ENCODE data around the gene MCEMP1.

Gene MCEMP1

DNA sequence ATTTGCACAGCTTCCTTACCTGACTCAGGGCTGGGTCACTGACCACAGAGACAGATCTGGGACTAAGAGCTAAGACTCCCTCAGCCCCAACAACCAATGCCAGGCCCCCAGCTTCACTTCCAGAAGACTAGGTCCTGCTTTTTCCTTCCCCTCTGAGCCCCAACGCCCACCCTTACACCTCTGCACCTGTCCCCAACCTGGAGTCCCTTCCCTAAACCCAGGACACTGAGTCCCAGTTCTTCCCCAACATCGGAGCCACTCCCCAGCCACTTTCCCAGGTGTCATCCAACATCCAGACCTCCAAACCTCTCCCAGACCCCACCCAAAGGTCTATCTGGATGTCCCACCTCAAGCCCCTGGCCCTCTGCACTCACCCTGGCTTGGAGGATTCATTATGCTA lies 22.1 kb downstream of the MCEMP1 start:
- no peak for DNase-seq

DNA sequence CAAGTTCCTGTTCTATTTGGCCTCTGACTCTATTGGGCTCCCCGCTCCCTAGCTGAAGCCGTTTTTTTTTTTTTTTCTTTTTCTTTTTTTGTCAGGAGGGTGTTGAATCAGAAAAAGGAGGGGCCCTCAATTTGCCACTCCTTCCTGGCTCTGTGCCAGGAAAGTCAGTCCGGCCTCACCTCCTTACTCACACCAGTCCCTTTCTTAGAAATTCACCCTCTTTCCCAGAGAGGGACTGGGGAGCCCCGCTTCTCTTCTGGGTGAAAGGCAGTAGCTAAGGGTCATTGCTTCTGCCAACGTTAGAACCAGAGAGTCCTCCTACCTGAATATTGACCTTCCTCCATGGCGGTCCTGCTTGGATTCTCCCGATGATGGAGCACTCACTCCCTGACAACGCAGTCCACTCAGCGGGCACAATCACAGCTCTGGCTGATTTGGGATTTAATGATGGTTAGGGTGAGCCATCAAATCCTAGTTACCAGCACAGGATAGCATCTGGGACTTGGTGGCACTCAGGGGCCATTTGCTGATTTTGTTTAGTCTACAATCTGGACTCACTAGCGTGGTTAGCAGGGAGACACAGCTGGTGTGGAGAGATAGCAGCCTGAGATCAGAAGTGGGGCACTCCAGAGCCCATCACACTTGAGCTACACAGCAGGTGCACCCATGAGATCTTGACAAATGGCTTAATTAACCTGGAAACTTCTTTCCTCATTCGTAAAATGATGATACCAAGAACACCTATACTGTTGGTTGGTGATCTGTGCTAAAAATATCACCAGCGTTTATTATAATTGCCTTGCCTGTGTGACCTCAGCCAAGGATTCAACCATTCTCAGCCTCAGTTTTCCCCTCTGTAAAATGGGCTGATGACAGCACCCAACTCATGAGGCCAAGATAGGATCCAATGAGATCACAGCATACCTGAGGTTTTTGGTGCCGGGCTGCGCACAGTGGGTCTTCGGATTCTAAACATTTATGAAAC lies 22.8 kb downstream of the MCEMP1 start:
- DNase-seq = no peak

GRCh38 chr19:7701049-7701653 lies 24.3 kb downstream of the MCEMP1 start:
- no peak for DNase-seq

- DNase-seq = no peak
Observed at GRCh38 chr19:7701654-7702457, 25.0 kb downstream of the MCEMP1 start, which contains the start of gene FCER2. TSS of gene FCER2 (minus strand) at chr19:7702131. CDS start at chr19:7699760, 2,371 bp downstream.

DNA sequence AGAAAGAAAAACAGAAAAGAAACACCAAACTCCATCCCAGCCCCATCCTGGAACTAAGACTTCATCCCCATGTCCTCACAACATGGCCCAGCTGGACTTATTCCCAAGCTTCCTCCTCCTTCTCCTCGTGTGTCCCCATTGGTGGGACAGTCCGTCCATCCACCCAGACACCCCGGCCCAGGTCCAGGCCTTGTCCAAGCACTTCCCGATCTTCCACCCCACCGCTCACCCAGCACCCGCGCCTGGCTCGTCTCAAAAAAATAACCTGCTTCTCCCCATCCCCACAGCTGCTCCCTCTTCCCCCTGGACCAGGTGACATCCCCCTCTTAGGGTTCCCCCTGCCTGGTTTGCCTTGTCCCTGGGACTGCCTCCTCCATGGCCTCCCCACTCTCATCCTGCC lies 26.4 kb downstream of the MCEMP1 start:
- no peak for DNase-seq

- DNase-seq = no peak
Observed at GRCh38 chr19:7704280-7705060, 27.6 kb downstream of the MCEMP1 start.

- no peak for DNase-seq
Observed at GRCh38 chr19:7705387-7706187, 28.7 kb downstream of the MCEMP1 start.

DNA sequence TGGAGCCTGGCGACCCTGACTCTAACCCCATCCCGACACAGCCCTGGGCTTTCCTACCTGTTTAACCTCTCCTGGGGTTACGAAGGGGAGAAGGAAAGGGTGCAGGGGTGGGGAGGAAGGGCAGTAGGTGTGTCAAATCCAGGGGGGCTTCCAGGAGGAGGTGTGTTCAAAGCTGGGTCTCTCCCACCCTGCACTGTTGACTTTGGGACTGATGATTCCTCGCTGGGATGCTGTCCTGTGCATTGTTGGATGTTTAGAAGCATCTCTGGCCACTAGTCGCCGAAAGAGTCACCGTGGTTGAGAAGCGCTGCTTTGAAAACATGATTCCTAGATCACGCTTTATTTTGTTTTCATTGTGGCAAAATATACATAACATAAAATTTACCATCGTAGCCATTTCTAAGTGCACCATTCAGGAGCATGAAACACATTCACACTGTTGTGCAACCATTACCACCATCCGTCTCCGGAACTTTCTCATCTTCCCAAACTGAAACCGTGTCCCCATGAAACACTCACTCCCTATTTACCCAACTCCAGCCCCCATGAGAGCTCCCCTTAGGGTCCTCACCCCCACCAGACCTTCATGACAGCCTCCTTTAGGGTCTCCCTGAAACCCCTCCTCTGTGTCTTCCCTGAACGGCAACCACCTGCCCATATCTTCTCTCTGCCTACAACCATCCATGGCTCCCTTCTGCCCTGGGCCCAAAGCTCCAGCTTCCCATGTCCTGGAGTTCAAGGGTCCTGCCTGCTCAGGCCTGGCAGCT lies 29.5 kb downstream of the MCEMP1 start:
- DNase-seq = no peak

GRCh38 chr19:7706955-7707456 lies 30.1 kb downstream of the MCEMP1 start:
- DNase-seq = no peak

DNA sequence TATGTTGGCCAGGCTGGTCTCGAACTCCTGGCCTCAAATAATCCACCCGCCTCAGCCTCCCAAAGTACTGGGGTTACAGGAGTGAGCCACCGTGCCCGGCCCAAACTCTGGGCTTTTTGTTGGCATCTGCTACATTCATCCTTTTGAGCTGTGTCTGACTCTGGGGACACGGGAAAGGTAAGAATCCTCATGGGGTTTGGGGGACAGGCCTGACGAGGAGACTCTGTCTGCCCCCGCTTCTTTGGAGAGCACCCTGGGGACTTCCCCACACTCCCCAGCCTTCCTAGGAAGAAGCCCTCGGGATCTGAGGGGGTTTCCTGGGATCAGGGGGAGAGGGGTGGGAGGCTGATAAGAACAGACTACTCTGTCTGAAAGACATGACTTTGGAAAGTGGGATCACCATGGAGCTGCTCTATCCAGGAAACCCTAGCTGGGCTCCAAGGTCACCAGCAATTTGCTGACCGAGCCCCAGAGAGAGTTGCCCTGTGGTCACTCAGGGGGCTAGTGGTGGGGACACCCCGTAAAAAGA lies 33.1 kb downstream of the MCEMP1 start:
- DNase-seq = no peak

- DNase-seq = no peak
Observed at GRCh38 chr19:7710616-7711015, 33.7 kb downstream of the MCEMP1 start.

- DNase-seq = no peak
Observed at GRCh38 chr19:7715671-7716070, 38.8 kb downstream of the MCEMP1 start.

- no peak for DNase-seq
Observed at GRCh38 chr19:7716762-7717161, 39.9 kb downstream of the MCEMP1 start.

DNA sequence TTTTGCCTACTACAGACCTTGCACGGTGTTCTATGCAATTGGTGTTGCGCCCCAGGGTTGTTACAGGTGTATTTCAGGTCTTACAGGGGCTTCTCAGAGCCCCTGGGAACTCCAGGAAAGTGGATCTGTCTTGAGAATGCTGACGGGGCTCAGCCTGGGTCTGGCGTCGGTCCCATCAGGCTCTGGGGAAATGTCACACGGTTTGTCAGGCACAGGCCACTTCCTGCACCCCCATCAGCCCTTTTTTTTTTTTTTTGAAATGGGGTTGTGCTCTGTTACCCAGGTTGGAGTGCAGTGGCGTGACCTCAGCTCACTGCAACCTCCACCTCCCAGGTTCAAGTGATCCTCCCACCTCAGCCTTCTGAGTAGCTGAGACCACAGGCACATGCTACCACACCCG lies 41.8 kb downstream of the MCEMP1 start:
- DNase-seq = no peak

DNA sequence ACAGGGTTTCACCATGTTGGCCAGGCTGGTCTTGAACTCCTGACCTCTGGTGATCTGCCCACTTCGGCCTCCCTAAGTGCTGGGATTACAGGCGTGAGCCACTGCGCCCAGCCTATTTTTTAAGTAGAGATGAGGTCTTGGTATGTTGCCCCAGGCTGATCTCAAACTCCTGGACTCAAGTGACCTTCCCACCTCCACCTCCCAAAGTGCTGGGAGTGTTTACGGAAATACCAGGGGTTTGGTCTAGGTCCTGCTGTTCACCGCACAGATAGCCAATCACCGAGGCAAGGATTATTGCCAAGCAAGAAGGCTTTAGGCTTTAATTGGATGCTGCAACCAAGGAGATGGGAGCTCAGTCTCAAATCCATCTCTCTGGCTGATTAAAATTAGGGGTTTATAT lies 43.5 kb downstream of the MCEMP1 start:
- DNase-seq = no peak

DNA sequence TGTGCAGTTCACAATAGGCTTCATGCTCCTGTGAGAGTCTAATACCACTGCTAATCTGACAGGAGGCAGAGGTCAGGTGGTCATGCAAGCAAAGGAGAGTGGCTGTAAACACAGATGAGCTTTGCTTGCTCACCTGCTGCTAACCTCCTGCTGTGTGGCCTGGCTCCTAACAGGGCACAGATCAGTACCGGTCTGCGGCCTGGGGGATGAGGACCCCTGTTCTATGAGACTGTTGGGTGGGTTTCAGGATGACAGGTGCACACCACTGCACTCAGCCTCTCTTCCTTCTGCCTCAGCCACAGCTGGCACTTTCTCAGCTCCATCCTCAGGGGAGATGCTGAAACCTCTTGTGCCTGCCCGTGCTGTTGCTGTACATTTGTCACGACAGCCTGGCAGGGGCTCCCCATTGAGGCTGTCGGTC lies 45.4 kb downstream of the MCEMP1 start:
- peak; percentile 19 for DNase-seq

DNA sequence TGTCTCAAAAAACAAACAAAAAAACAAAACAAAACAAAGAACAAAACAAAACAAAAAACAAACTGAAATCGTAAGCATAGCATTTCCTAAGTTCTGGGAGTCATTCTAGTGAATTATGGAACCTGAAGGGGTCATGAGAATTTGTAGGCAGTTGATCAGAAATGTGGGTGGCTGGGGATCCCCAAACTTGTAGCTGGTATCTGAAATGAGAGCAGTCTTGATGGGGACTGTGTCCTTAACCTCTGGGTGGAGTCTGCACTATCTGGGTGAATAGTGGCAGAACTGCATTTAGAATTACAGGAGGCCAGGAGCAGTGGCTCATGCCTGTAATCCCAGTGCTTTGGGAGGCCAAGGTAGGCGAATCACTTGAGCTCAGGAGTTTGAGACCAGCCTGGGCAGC lies 48.9 kb downstream of the MCEMP1 start:
- DNase-seq = no peak

DNA sequence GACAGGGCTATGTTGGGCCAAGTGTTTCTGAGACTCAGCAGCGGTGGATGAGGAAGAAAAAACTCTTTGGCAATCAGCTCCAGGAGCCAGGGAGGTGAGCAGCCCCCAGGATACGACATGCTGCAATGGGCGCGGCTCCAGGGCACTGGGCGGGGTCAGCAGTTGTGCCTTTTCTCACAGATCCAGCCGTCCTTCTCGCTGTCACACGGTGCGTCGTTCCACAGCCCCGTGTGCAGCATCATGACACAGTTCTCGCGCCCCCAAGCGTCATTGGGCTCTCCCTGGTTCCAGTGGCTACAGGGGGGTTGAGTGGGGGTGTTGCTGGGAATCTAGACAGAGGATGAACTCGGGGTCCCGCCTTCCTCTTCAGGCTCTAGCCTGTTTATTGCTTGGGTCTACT lies 52.3 kb downstream of the MCEMP1 start:
- DNase-seq = no peak
